ENCODE results near the gene ARAP2.
"Not testable (repeated sequence)": the region's sequence is repeated elsewhere in the genome, so short reads cannot be mapped to it uniquely, and the experiment has no call there.

Gene ARAP2

DNA sequence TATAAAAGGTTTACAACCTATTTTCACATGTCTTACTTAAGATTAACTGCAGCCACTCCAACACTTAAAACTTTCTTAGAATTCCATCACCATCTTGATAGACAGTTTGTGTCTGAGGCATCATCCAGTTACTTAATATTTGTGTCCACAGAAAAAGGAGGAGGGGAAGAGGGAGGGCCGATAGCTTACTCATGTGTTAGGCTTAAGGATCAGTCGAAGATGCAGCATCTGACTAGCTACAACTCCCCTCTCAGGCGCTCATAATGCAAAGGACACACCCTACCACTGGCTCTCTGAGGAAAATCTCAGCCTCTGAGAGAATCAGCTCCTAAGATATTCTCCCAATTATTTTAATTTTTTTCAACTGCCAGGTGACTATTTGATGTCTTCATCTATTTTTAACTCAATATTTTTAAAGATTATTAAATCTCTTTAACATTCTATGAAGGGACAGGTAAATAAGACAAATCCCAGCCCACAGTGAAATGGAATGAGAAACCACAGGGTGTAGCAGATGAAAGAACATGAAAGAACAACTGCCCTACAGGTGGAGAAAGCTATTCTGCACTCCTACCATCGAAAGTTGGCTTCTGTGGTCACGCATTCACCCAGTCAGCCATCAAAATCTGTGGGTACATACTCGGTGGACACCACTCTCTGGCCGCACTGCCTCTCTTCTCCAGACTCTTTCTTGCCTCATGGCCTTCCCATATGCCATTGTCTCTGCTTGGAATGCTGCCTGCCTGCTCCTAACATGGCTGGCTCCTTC lies 48.0 kb downstream of the ARAP2 start:
- H3K4me2 ChIP-seq, result no peak overlapping the region
- no peaks in the 10 kb centered on the region for H4K20me1 ChIP-seq
- H3K9me3 ChIP-seq, result 0 out of 2 replicates have a peak, but pooled peaks cover 9% of the 10 kb centered on the region
- no peaks in the 10 kb centered on the region for H3K27me3 ChIP-seq
- peaks cover 42% of the 10 kb centered on the region for H3K4me1 ChIP-seq
- no peak for TF ChIP-seq Cebpa-rat (IDR thresholded peaks at IDR 0.05)
- no peak overlapping the region for H3K27ac ChIP-seq
- peaks cover 41% of the 10 kb centered on the region for H3K36me3 ChIP-seq
- no peak overlapping the region for H3K9ac ChIP-seq
- no peak overlapping the region for H3K4me3 ChIP-seq

GRCh38 chr4:36192922-36193321 lies 51.4 kb downstream of the ARAP2 start:
- 0 out of 2 replicates have a peak overlapping the region, but pooled peaks have one; percentile 6 for H3K27ac ChIP-seq
- no peak overlapping the region for H3K9ac ChIP-seq
- H3K9me3 ChIP-seq, result 0 out of 2 replicates have a peak, but pooled peaks cover 5% of the 10 kb centered on the region
- no peaks in the 10 kb centered on the region for H4K20me1 ChIP-seq
- peaks cover 75% of the 10 kb centered on the region for H3K4me1 ChIP-seq
- no peak for TF ChIP-seq Cebpa-rat (IDR thresholded peaks at IDR 0.05)
- H3K27me3 ChIP-seq, result no peaks in the 10 kb centered on the region
- H3K4me2 ChIP-seq, result no peak overlapping the region
- no peak overlapping the region for H3K4me3 ChIP-seq
- H3K36me3 ChIP-seq, result peaks cover 17% of the 10 kb centered on the region

DNA sequence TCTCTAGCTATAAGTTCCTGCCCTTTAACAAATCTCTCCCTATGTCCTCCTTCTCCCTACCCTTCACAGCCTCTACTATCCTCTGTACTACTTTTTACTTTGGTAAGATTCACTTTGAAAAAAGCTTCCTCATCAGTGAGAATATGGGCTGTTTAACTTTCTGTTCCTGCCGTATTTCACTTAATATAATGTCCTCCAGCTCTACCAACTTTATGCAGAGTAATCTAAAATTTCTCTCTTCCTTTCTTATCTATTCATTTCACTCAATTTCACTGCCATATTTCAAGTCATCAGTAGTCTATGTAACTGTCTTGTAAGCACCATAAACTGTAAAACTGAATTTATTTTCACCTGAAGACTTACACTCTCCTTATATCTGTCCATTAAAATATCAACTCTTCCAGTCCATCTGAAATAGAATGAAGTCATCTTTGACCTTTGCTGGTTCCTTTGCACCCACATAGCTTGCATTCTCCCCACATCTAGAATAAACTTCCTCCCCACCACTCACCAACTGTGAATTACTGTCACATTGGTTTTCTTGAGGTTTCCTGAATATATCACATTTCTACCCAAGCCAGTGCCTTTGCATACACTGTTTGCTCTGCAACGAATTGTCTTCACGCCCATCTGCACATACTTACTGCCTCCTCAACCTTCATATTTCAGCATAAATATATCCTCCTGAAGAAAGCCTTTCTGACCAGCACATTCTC lies 54.6 kb downstream of the ARAP2 start:
- H3K9ac ChIP-seq, result no peak overlapping the region
- H3K4me2 ChIP-seq, result peak overlapping the region; percentile 73
- peak overlapping the region; percentile 25; the same call in 1 of the 2 replicates for H3K27ac ChIP-seq

DNA sequence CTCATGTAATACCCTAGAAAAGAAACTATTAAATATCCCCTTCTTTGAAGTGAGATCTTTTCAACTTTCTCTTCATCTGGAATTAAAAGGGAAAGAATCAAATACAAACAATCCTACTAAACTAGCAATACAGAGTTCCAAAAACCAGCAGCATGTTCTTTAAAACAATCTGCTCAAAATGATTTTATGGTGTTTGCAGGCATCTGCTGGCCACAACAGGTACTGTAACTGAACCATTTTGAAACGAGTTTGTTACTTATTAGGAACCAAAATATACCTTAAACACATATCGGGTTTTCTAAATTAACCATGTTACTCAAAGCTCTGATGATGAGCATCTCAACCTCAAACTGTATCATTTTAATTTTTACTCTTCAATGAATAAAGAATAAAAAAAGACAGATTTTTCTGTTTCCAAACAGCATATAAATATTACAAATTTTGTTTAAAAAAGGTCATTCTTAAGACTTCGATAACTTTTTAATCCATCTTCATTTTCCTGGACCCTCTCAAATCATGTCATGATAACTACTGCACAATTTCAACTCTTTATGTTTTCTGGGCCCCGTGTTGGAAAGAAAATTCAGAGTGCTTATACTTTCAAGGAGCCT lies 56.5 kb downstream of the ARAP2 start:
- H3K9ac ChIP-seq, result no peak overlapping the region
- H3K9me3 ChIP-seq, result 0 out of 2 replicates have a peak, but pooled peaks cover 5% of the 10 kb centered on the region
- H3K4me1 ChIP-seq, result peaks cover 58% of the 10 kb centered on the region
- H3K27me3 ChIP-seq, result no peaks in the 10 kb centered on the region
- no peak overlapping the region for H3K27ac ChIP-seq
- H3K4me3 ChIP-seq, result no peak overlapping the region
- no peaks in the 10 kb centered on the region for H4K20me1 ChIP-seq
- peaks cover 27% of the 10 kb centered on the region for H3K36me3 ChIP-seq
- H3K4me2 ChIP-seq, result no peak overlapping the region
- TF ChIP-seq Cebpa-rat (IDR thresholded peaks at IDR 0.05), result no peak

More for the DNA sequence above, 54.6 kb downstream of the ARAP2 start:
- Histone ChIP-seq H4K20me1 (no peaks in the 10 kb centered on the region), H3K36me3 (peaks cover 30% of the 10 kb centered on the region), H3K4me1 (peaks cover 61% of the 10 kb centered on the region), H3K9me3 (0 out of 2 replicates have a peak, but pooled peaks cover 5% of the 10 kb centered on the region), H3K27me3 (no peaks in the 10 kb centered on the region), H3K4me3 (no peak overlapping the region; the same call in 1 of the 2 replicates)
- TF ChIP-seq Cebpa-rat (IDR thresholded peaks at IDR 0.05), result no peak

DNA sequence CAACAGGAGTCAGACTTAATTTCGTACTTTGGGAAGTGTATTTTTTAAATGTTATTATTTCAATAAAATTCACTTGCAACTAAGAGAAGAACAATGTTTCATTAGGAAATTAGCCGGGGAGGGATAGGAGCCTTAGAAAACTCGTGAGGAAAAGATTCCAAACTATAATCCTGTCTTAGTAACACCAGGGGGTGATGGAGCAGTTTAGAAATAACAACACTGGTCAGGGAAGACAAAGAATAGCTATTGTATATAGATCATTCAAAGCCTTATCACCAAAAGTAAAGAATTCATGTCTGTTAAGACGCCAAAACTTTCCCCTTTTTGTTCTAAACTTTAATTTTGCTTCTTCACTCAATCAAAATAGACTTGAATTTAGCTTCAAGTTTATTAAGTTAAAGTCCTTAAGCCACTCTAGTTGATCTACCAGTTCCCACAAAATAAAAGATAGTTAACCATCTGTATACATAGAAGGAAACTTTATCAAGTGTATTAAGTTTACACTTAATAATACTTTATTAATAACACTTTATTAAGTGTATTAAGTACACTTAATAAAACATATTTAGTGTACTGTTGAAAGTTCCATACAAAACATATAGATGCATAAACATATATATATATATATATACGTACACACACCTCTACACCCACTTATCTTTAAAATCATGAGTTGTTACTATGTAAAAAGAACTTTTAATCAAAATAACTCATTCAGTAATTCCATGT lies 60.5 kb downstream of the ARAP2 start:
- no peaks in the 10 kb centered on the region for H3K27me3 ChIP-seq
- H3K4me2 ChIP-seq, result no peak overlapping the region
- no peak overlapping the region for H3K4me3 ChIP-seq
- no peaks in the 10 kb centered on the region for H4K20me1 ChIP-seq
- H3K9me3 ChIP-seq, result no peaks in the 10 kb centered on the region
- H3K4me1 ChIP-seq, result peaks cover 21% of the 10 kb centered on the region
- TF ChIP-seq Cebpa-rat (IDR thresholded peaks at IDR 0.05), result no peak
- no peak overlapping the region for H3K27ac ChIP-seq
- no peak overlapping the region for H3K9ac ChIP-seq
- peaks cover 52% of the 10 kb centered on the region for H3K36me3 ChIP-seq

GRCh38 chr4:36183232-36183631 lies 61.1 kb downstream of the ARAP2 start:
- Histone ChIP-seq H3K9me3 (no peaks in the 10 kb centered on the region), H3K4me2 (no peak overlapping the region), H3K4me1 (peaks cover 15% of the 10 kb centered on the region), H3K9ac (no peak overlapping the region), H4K20me1 (no peaks in the 10 kb centered on the region), H3K27me3 (no peaks in the 10 kb centered on the region), H3K4me3 (no peak overlapping the region), H3K27ac (no peak overlapping the region), H3K36me3 (peaks cover 54% of the 10 kb centered on the region)
- TF ChIP-seq Cebpa-rat (IDR thresholded peaks at IDR 0.05), result no peak

DNA sequence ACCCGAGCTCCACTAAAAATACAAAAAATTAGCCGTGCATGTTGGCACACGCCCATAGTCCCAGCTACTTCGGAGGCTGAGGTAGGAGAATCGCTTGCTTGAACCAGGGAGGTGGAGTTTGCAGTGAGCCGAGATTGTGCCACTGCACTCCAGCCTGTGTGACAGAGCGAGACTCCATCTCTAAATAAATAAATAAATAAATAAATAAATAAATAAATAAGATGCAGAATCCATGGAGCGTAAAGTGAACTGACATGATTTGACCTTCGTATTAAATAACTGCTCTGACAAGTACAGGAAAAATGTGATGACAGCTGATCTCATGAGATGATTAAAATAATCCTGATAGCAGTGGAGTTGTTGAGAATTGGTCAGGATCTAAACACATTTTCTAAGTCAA lies 62.0 kb downstream of the ARAP2 start:
- not testable (repeated sequence) for H3K4me2 ChIP-seq, H3K27ac ChIP-seq, H3K9me3 ChIP-seq, H3K9ac ChIP-seq, H3K27me3 ChIP-seq, H3K4me3 ChIP-seq, H4K20me1 ChIP-seq
- peaks cover 62% of the 10 kb centered on the region for H3K36me3 ChIP-seq
- H3K4me1 ChIP-seq, result peaks cover 13% of the 10 kb centered on the region

GRCh38 chr4:36180206-36180605 lies 64.1 kb downstream of the ARAP2 start:
- Histone ChIP-seq H3K27me3 (no peaks in the 10 kb centered on the region), H3K36me3 (peaks cover 57% of the 10 kb centered on the region), H3K9me3 (no peaks in the 10 kb centered on the region), H3K4me2 (no peak overlapping the region), H4K20me1 (no peaks in the 10 kb centered on the region), H3K4me3 (no peak overlapping the region), H3K27ac (no peak overlapping the region), H3K9ac (no peak overlapping the region), H3K4me1 (peaks cover 13% of the 10 kb centered on the region)
- no peak for TF ChIP-seq Cebpa-rat (IDR thresholded peaks at IDR 0.05)

GRCh38 chr4:36178484-36178883 lies 65.8 kb downstream of the ARAP2 start:
- H3K27me3 ChIP-seq, result no peaks in the 10 kb centered on the region
- H4K20me1 ChIP-seq, result no peaks in the 10 kb centered on the region
- peaks cover 66% of the 10 kb centered on the region for H3K36me3 ChIP-seq
- H3K27ac ChIP-seq, result no peak overlapping the region
- H3K9ac ChIP-seq, result no peak overlapping the region
- TF ChIP-seq Cebpa-rat (IDR thresholded peaks at IDR 0.05), result no peak
- H3K4me2 ChIP-seq, result no peak overlapping the region
- no peaks in the 10 kb centered on the region for H3K9me3 ChIP-seq
- no peak overlapping the region for H3K4me3 ChIP-seq
- peaks cover 9% of the 10 kb centered on the region for H3K4me1 ChIP-seq

Data from BLaER1 (cell line).